ACC112 (cell line): Measurements from ENCODE around the gene TESMIN.

Experiments
- H2AFZ ChIP-seq: fragments of 200-600 bp; sonication (generic); one replicate; pipeline ENCODE4 v1.6.0; 2017; ENCODE audit warnings: antibody characterized with exemption, low read length; ENCODE audit not compliant: unreplicated experiment
- H3K27ac ChIP-seq: fragments of 200-600 bp; sonication (generic); 2 replicates; pipeline ENCODE4 v1.5.1; 2014; ENCODE audit warnings: low read depth, mild to moderate bottlenecking, antibody characterized with exemption, low read length, moderate library complexity
- H3K27me3 ChIP-seq: fragments of 200-600 bp; sonication (generic); 2 replicates; pipeline ENCODE4 v1.6.1; 2014; ENCODE audit warnings: mild to moderate bottlenecking, antibody characterized with exemption, low read length, moderate library complexity, mixed read lengths; ENCODE audit not compliant: insufficient read depth
- H3K36me3 ChIP-seq: fragments of 200-600 bp; sonication (generic); 2 replicates; pipeline ENCODE4 v1.6.1; 2016; ENCODE audit warnings: mild to moderate bottlenecking, antibody characterized with exemption, low read length, moderate library complexity, mixed read lengths; ENCODE audit not compliant: insufficient read depth
- H3K4me1 ChIP-seq: fragments of 200-600 bp; sonication (generic); one replicate; pipeline ENCODE4 v1.6.1; 2016; ENCODE audit warnings: low read length, mixed read lengths; ENCODE audit not compliant: insufficient read depth, unreplicated experiment, control insufficient read depth
- H3K4me3 ChIP-seq: fragments of 200-600 bp; sonication (generic); 2 replicates; pipeline ENCODE4 v1.5.1; 2014; ENCODE audit warnings: mild to moderate bottlenecking, low read depth, low read length
- H3K79me2 ChIP-seq: fragments of 200-600 bp; sonication (generic); one replicate; pipeline ENCODE4 v1.6.0; 2016; ENCODE audit warnings: low read length; ENCODE audit not compliant: control insufficient read depth, unreplicated experiment, insufficient read depth

Gene TESMIN

GRCh38 chr11:68683121-68683520, 68.2 kb downstream of the TESMIN start:
- H3K36me3 ChIP-seq, result no peaks in the 10 kb centered on the region
- peaks cover 40% of the 10 kb centered on the region for H3K27me3 ChIP-seq
- H2AFZ ChIP-seq, result no peak overlapping the region
- H3K79me2 ChIP-seq, result no peaks in the 10 kb centered on the region
- no peaks in the 10 kb centered on the region for H3K4me1 ChIP-seq
- no peak overlapping the region for H3K4me3 ChIP-seq
- H3K27ac ChIP-seq, result no peak overlapping the region

GRCh38 chr11:68682531-68682961, 68.8 kb downstream of the TESMIN start:
- no peaks in the 10 kb centered on the region for H3K79me2 ChIP-seq
- H2AFZ ChIP-seq, result no peak overlapping the region
- H3K4me1 ChIP-seq, result peaks cover 3% of the 10 kb centered on the region
- H3K4me3 ChIP-seq, result no peak overlapping the region
- no peak overlapping the region for H3K27ac ChIP-seq
- H3K36me3 ChIP-seq, result no peaks in the 10 kb centered on the region
- H3K27me3 ChIP-seq, result peaks cover 40% of the 10 kb centered on the region

GRCh38 chr11:68680541-68681231, 70.6 kb downstream of the TESMIN start:
- no peak overlapping the region for H3K27ac ChIP-seq
- H3K27me3 ChIP-seq, result peaks cover 26% of the 10 kb centered on the region
- no peak overlapping the region for H2AFZ ChIP-seq
- peaks cover 3% of the 10 kb centered on the region for H3K4me1 ChIP-seq
- no peaks in the 10 kb centered on the region for H3K36me3 ChIP-seq
- H3K4me3 ChIP-seq, result no peak overlapping the region
- no peaks in the 10 kb centered on the region for H3K79me2 ChIP-seq

GRCh38 chr11:68678031-68678441, 73.3 kb downstream of the TESMIN start:
- 0 out of 2 replicates have a peak, but pooled peaks cover 7% of the 10 kb centered on the region for H3K27me3 ChIP-seq
- H3K79me2 ChIP-seq, result no peaks in the 10 kb centered on the region
- no peak overlapping the region for H3K27ac ChIP-seq
- H3K4me1 ChIP-seq, result peaks cover 3% of the 10 kb centered on the region
- H3K36me3 ChIP-seq, result no peaks in the 10 kb centered on the region
- no peak overlapping the region for H3K4me3 ChIP-seq
- H2AFZ ChIP-seq, result no peak overlapping the region

GRCh38 chr11:68677432-68677831, 73.9 kb downstream of the TESMIN start:
- no peak overlapping the region for H3K27ac ChIP-seq
- no peak overlapping the region for H3K4me3 ChIP-seq
- peaks cover 3% of the 10 kb centered on the region for H3K4me1 ChIP-seq
- no peak overlapping the region for H2AFZ ChIP-seq
- H3K36me3 ChIP-seq, result no peaks in the 10 kb centered on the region
- no peaks in the 10 kb centered on the region for H3K79me2 ChIP-seq
- 0 out of 2 replicates have a peak, but pooled peaks cover 7% of the 10 kb centered on the region for H3K27me3 ChIP-seq

GRCh38 chr11:68674461-68674860, 76.9 kb downstream of the TESMIN start:
- Histone ChIP-seq H3K79me2 (no peaks in the 10 kb centered on the region), H2AFZ (no peak overlapping the region), H3K4me3 (no peak overlapping the region), H3K27me3 (0 out of 2 replicates have a peak, but pooled peaks cover 7% of the 10 kb centered on the region), H3K36me3 (no peaks in the 10 kb centered on the region), H3K4me1 (peaks cover 3% of the 10 kb centered on the region), H3K27ac (no peak overlapping the region)

- Histone ChIP-seq H3K79me2 (no peaks in the 10 kb centered on the region), H3K27me3 (0 out of 2 replicates have a peak, but pooled peaks cover 7% of the 10 kb centered on the region), H3K4me3 (no peak overlapping the region), H3K27ac (no peak overlapping the region), H2AFZ (no peak overlapping the region), H3K36me3 (no peaks in the 10 kb centered on the region), H3K4me1 (peaks cover 3% of the 10 kb centered on the region)
Observed at GRCh38 chr11:68673991-68674390, 77.3 kb downstream of the TESMIN start.

- H3K27me3 ChIP-seq, result 0 out of 2 replicates have a peak, but pooled peaks cover 7% of the 10 kb centered on the region
- no peaks in the 10 kb centered on the region for H3K36me3 ChIP-seq
- H3K4me1 ChIP-seq, result peaks cover 3% of the 10 kb centered on the region
- no peak overlapping the region for H3K4me3 ChIP-seq
- H2AFZ ChIP-seq, result no peak overlapping the region
- no peaks in the 10 kb centered on the region for H3K79me2 ChIP-seq
- H3K27ac ChIP-seq, result no peak overlapping the region
Observed at GRCh38 chr11:68673306-68673945, 77.9 kb downstream of the TESMIN start.

- no peaks in the 10 kb centered on the region for H3K36me3 ChIP-seq
- H2AFZ ChIP-seq, result no peak overlapping the region
- H3K27me3 ChIP-seq, result peaks cover 13% of the 10 kb centered on the region; the same call in 1 of the 2 replicates
- H3K4me3 ChIP-seq, result no peak overlapping the region
- H3K79me2 ChIP-seq, result no peaks in the 10 kb centered on the region
- no peaks in the 10 kb centered on the region for H3K4me1 ChIP-seq
- H3K27ac ChIP-seq, result no peak overlapping the region
Observed at GRCh38 chr11:68670208-68670992, 80.9 kb downstream of the TESMIN start.

- H3K4me3 ChIP-seq, result no peak overlapping the region
- no peak overlapping the region for H2AFZ ChIP-seq
- H3K4me1 ChIP-seq, result no peaks in the 10 kb centered on the region
- no peak overlapping the region for H3K27ac ChIP-seq
- peaks cover 19% of the 10 kb centered on the region; the same call in 1 of the 2 replicates for H3K27me3 ChIP-seq
- no peaks in the 10 kb centered on the region for H3K79me2 ChIP-seq
- no peaks in the 10 kb centered on the region for H3K36me3 ChIP-seq
Observed at GRCh38 chr11:68669301-68670090, 81.8 kb downstream of the TESMIN start.
